Activated naive CD4-positive, alpha-beta T cell treated with anti-CD3 and anti-CD28 coated beads, Interleukin-2, amount 50 U/mL, for 72 hours (primary cell): Measurements from ENCODE around the gene MIR17HG. TPM values are rescaled to one million over a fixed set of nuclear protein-coding genes. Genes with fewer than 3 reads are reported as not detected.
"Not testable (repeated sequence)": the region's sequence is repeated elsewhere in the genome, so short reads cannot be mapped to it uniquely, and the experiment has no call there.

ENCODE experiments used
- ATAC-seq, 2 donors: fragments of 150-1000 bp; cut with Tn5 transposase; 2 replicates each; pipeline ENCODE4 v1.10.0; 2021; ENCODE audit warnings: mild to moderate bottlenecking in 2 of 2, moderate library complexity in 2 of 2
- DNase-seq, 2 donors: peaks; one replicate each; pipeline ENCODE4 v3.0.0; 2021 to 2022; ENCODE audit warnings: low spot score in 2 of 2
- H3K27ac Mint-ChIP-seq, 2 donors: one replicate each; pipeline ENCODE4 v1.8.0; 2022; ENCODE audit warnings: mild to moderate bottlenecking in 2 of 2, mixed read lengths in 2 of 2
- H3K36me3 Mint-ChIP-seq, 2 donors: one replicate each; pipeline ENCODE4 v1.8.0; 2022; ENCODE audit warnings: mixed read lengths in 2 of 2
- H3K9me3 Mint-ChIP-seq, 2 donors: one replicate each; pipeline ENCODE4 v1.8.0; 2022; ENCODE audit warnings: mixed read lengths in 2 of 2
- total RNA-seq, 2 donors: library from RNA; stranded (reverse); gene quantifications; one replicate each; pipeline ENCODE4 v1.2.3, GENCODE V29; 2022

MIR17HG gene
- total RNA-seq, result 10 to 100 TPM; 11.5 to 25.8 TPM

DNA sequence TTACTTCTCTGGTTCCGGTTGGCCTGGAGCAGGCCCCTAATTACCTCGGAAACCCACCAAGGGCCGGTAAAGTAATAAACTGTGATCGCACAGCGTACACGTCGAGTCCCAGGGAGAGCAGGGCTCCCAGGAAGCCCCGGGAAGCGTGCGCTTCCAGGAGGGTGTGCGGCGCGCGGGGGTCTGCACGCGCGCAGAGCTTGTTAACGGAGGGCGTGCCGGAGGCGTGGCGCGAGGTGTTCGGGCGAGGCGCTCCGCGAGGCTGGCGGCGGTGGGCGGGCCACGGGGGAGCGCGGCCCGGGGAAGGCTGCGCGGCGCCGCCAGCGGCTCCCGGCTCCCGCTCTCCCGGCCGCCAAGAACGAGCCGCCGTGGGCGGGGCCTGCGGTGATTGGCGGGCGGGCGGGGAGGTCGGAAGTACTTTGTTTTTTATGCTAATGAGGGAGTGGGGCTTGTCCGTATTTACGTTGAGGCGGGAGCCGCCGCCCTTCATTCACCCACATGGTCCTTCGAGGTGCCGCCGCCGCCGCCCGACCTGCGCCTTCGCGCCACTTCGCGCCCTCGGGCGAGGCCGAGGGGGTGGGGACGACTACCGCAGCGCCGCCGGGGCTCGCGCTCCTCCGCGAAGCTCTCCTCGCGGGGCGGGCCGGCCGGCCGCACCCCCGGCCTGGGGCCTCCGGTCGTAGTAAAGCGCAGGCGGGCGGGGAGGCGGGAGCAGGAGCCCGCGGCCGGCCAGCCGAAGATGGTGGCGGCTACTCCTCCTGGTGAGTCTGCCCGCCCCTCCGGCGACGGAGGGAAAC, at the start of gene MIR17HG:
MIR17HG (plus strand) TSS at position 486 of the 794 bp plus-strand sequence.
- peak; percentile 73 to 74 for ATAC-seq
- no peaks in the 10 kb centered on the region for H3K9me3 Mint-ChIP-seq
- H3K36me3 Mint-ChIP-seq, result peaks cover 25 to 35% of the 10 kb centered on the region in 2 donors
- peak within 1 kb of the TSS; percentile 88 to 98 for H3K27ac Mint-ChIP-seq
- peak; percentile 88 to 90 for DNase-seq

DNA sequence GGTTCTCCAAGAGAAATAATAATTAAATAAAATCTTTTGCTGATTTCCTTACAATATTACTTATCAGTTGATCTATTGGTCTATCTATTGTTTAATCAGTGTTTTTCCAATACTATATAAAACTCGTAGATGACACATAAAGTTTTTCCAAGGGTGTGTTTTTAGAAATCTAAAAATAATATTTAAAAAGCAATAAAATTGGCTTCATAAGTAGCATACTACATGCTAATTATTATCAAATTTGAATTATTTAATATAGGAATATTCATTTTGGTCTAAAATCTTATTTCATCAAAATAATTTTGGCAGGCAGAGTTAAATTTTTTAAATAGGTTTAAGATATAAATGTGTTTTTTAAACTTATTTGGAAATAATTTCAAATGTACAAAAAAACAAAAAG, 49.4 kb upstream of the MIR17HG start:
- DNase-seq (no peak), ATAC-seq (no peak)
- no peak overlapping the region for H3K27ac Mint-ChIP-seq
- no peaks in the 10 kb centered on the region for H3K36me3 Mint-ChIP-seq
- H3K9me3 Mint-ChIP-seq, result no peaks in the 10 kb centered on the region

DNA sequence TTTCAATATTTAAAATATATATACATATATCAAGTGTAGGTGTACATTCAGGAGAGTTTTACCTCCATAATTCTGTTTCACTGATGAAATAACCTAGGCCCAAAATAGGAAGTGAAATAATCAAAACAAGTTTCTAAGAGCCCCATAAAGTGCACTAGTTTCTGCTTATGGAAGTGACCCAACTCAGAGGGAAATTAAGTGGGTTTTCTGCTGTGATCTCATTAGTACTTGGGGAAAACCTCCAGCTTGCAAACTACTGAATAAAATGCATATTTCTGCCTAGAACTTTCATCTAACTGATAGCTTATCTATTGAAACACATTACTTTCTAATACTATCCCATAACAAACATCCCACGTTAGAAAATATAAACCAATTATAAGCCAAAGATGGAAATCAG, 45.4 kb upstream of the MIR17HG start:
- no peaks in the 10 kb centered on the region for H3K9me3 Mint-ChIP-seq
- DNase-seq, result no peak
- H3K27ac Mint-ChIP-seq, result no peak overlapping the region
- no peaks in the 10 kb centered on the region for H3K36me3 Mint-ChIP-seq
- no peak for ATAC-seq

DNA sequence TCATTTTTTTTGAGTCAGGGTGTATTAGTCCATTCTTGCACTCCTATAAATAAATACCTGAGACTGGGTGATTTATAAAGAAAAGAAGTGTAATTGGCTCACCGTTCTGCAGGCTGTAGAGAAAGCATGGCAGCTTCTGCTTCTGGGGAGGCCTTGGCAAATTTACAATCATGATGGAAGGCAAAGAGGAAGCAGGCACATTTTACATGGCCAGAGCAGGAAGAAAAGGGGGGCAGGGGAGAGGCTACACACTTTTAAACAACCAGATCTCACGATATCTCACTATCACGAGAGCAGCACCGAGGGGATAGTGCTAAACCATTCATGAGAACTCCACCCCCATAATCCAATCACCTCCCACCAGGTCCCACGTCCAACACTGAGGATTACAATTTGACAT, 44.5 kb upstream of the MIR17HG start:
- DNase-seq (no peak), ATAC-seq (no peak)
- Mint-ChIP-seq H3K36me3 (no peaks in the 10 kb centered on the region), H3K9me3 (no peaks in the 10 kb centered on the region), H3K27ac (no peak overlapping the region)

DNA sequence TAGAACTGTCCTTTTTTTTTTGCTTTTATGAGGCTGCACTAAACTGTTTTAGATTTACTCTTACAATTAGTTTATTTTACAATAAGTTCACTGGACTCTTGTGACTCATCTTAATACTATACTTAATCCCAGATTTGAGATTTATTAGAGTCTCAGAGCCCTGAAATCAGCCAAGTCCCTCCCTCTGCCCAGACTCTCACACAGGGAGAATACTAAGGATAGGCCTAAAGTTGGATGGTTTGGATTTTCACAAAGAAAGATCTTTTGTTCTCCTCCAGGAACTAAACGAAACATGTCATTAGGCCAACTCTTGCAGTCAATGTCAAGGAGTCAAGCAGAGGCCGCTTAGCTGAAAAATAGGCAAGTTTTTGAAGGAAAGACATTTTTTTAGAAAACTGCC, 42.7 kb upstream of the MIR17HG start:
- Mint-ChIP-seq H3K9me3 (no peaks in the 10 kb centered on the region), H3K27ac (no peak overlapping the region), H3K36me3 (no peaks in the 10 kb centered on the region)
- ATAC-seq (no peak), DNase-seq (no peak)

DNA sequence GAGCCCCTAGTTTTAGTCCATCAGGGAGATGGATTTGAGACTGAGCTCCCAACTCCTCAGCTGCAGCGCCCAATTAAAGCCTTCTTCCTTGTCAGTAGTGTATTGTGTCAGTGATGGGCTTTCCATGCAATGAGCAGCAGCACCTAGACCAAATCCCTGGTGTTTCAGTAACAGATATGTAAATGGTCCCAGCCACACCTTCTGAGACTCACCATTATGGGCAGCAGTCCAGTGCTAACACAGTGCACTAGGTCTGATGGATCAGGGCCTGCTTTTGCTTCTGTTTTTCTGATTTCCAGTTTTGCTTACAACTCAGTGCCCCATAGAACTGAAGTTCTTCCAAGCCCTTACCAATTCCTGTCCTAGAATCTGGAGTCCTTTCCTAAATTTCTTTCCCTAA, 41.8 kb upstream of the MIR17HG start:
- Mint-ChIP-seq H3K27ac (no peak overlapping the region), H3K9me3 (no peaks in the 10 kb centered on the region), H3K36me3 (no peaks in the 10 kb centered on the region)
- no peak for DNase-seq
- no peak for ATAC-seq

DNA sequence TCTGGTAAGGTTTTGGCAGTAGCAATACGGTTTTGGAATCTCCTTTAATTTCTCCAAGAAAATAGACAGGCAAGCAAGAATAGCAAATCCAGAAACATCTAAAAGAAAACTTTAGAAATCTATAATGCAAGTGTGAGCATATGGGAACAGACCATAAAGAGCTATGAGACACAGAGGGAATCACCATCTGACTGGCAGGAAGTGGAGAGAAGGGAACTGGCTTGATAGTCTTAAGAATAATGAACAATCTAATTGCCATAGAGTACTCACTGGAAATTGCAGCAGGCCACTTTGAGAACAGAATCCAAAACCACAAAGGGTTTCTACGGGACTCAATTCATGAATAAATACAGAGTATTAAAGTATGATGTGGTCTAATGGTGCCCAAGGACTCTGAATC, 39.6 kb upstream of the MIR17HG start:
- H3K27ac Mint-ChIP-seq, result no peak overlapping the region
- no peaks in the 10 kb centered on the region for H3K9me3 Mint-ChIP-seq
- DNase-seq (no peak), ATAC-seq (peak in 1 of 2 donors; percentile 71)
- H3K36me3 Mint-ChIP-seq, result no peaks in the 10 kb centered on the region

DNA sequence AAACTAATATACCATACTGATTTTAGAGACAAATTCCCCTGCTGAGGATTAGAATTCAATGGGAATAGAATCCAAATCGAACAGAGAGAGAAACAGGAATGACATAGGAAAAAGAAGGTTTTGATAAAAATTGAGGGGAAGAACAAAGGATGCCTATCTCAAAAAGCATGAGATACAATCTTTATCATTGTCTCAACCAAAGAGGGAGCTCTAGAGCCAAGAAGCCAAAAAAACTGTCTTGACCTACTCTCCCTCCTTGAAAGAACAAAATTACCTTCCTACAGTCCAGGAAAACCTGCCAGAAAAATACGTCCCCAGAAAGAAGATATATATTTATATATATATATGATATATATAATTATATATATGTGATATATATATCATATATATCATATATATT, 39.2 kb upstream of the MIR17HG start:
- DNase-seq (no peak), ATAC-seq (peak in 1 of 2 donors; percentile 52)
- Mint-ChIP-seq H3K27ac (no peak overlapping the region), H3K9me3 (no peaks in the 10 kb centered on the region), H3K36me3 (no peaks in the 10 kb centered on the region)

DNA sequence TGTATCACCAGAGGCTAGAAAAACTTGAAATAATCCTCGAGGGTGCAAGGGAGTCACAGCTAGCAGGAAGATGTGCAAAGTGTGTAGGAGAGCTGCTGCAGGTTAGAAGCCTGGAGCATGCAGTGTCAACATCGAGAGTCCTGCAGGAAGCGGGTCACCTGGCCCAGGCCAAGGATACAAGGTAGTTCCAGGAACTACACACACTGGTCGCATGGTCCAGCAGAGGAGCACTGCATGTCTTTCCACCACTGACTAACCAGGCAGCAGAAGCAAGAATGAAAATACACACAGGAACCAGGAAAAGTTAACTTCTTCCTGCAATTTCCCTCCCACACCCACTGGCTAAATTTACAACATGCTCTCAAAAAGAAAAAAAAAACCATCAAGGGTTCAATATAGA, 36.0 kb upstream of the MIR17HG start:
- peak in 1 of 2 donors; percentile 28 for ATAC-seq
- no peak for DNase-seq
- no peak overlapping the region for H3K27ac Mint-ChIP-seq
- no peaks in the 10 kb centered on the region for H3K36me3 Mint-ChIP-seq
- no peaks in the 10 kb centered on the region for H3K9me3 Mint-ChIP-seq

DNA sequence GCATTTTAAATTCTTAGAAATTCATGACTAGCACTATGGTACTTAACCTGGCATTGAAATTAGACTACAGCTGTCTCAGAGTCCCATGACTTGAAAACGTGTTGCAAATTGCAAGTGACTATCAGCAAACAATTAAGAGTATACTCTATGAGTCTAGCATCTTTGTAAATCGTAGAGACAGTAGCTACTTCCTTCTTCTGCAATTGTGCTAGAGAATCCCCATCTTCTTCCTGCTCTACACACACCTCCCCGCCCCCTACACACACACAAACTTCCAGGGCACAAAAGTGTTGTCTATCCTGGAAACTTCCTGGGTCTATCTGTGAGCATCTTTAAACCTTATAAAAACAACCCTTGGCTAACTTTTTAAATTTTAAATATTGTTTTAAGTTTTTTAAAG, 35.2 kb upstream of the MIR17HG start:
- H3K9me3 Mint-ChIP-seq, result no peaks in the 10 kb centered on the region
- no peaks in the 10 kb centered on the region for H3K36me3 Mint-ChIP-seq
- DNase-seq, result no peak
- no peak for ATAC-seq
- no peak overlapping the region for H3K27ac Mint-ChIP-seq

DNA sequence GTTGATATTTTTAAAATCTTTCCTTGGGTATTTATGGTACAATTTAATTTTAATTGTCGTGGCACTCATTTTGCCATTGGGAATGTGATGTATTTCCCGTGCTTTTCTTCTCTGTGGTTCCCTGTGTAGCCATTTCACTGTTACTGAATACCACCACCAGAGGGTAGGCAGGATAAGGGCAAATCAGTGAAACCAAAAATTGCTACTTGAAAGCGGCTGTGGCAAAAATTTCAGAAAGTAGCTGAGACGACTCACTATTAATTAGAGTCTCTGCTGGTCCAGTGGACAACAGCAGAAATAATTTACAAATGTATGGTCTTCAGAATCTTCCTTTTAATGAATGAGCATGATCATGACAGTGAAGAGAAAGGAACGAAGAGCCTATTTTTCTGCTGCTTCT, 34.4 kb upstream of the MIR17HG start:
- ATAC-seq, result peak; percentile 70 to 83
- Mint-ChIP-seq H3K27ac (no peak overlapping the region), H3K36me3 (no peaks in the 10 kb centered on the region), H3K9me3 (no peaks in the 10 kb centered on the region)
- DNase-seq, result no peak

DNA sequence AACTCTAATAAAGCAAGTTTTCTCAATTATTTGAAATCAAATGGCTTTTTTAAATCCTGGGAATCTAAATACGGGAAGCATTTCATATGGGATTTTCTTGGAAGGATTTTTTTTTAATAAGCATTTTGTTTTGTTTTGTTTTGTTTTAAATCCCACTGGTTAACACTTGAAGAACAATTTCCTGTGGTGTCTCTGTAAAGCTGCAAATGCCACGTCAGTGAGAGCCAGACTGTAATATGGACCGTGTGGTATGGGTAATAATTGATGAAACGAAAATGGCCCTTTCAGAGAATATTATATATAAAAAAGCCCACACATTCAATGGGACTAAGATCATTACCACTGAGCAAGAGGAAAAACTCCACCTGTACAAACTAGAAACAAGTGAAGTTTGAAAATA, 33.9 kb upstream of the MIR17HG start:
- no peaks in the 10 kb centered on the region for H3K9me3 Mint-ChIP-seq
- ATAC-seq (peak in 1 of 2 donors; percentile 46), DNase-seq (no peak)
- no peaks in the 10 kb centered on the region for H3K36me3 Mint-ChIP-seq
- no peak overlapping the region for H3K27ac Mint-ChIP-seq

DNA sequence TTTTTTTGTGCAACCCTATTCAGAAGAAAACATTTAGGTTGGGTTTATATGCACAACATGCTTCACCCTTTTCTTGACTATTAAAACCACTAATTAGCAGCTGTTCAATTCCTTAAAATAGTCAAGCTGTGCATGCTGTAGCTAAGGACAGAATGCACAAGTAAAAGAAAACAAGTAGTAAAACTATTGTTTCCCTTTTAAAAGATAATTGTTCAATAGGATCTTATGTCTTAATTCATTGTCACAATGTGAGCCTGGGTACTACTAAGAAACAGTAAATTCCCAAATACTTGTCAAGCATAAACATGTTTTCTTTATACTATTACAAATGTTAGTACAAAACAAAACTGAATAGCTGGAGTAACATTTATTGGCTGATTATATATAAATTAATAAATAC, 32.6 kb upstream of the MIR17HG start:
- ATAC-seq (no peak), DNase-seq (no peak)
- H3K27ac Mint-ChIP-seq, result no peak overlapping the region
- H3K36me3 Mint-ChIP-seq, result no peaks in the 10 kb centered on the region
- no peaks in the 10 kb centered on the region for H3K9me3 Mint-ChIP-seq

DNA sequence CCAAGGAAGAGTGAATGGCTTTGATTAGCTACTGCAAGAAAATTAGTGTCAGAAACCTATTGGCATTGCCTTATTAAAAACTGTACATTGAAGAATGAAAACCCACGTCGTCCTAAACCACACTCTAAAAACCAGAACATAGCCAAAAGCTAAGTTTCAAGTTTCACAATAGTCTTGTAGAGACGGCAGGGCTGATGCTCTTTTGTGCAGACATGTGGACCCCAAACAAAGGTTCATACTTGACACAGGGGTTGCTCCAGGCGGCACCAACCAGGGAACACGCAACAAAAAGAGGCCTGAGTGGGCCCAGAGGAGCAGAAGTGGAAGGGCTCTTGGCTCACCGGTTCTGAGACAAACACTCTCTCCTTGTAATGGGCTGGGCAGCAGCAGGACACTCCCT, 28.6 kb upstream of the MIR17HG start:
- ATAC-seq, result no peak
- H3K36me3 Mint-ChIP-seq, result no peaks in the 10 kb centered on the region
- H3K9me3 Mint-ChIP-seq, result no peaks in the 10 kb centered on the region
- H3K27ac Mint-ChIP-seq, result no peak overlapping the region
- DNase-seq, result no peak

DNA sequence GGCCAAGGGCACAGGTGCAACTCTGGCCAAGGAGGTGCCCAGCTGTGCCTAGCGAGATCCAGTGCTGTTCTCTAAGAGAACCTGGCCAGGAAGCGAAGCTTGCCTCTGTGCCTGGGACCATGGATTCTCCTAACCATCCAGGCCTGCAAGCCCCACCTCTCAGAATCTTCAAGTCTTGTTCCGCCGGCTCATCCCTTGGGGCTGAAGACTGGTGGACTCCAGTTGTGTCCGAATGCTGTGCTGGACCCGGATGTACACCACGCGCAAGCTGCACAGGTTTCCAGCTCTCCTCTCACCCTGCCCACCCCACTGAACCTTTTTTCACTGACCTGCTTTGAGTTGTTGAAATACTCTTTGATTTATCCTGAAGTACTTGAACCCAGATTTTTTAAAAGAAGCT, 27.5 kb upstream of the MIR17HG start:
- no peak overlapping the region for H3K27ac Mint-ChIP-seq
- no peaks in the 10 kb centered on the region for H3K36me3 Mint-ChIP-seq
- ATAC-seq (no peak), DNase-seq (no peak)
- H3K9me3 Mint-ChIP-seq, result no peaks in the 10 kb centered on the region

DNA sequence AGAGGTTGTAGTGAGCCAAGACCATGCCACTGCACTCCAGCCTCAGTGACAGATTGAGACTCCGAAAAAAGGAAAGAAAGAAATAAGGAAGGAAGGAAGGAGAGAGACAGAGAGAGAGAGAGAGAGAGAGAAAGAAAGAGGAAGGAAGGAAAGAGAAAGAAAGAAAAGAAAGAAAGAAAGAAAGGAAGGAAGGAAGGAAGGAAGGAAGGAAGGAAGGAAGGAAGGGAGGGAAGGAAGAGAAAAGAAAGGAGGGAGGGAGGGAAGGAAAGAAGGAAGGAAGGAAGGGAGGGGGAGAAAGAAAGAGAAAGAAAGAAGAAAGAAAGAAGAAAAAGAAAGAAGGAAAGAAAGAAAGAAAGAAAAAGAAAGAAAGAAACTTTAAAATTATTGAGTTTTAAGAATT, 26.5 kb upstream of the MIR17HG start:
- ATAC-seq, H3K36me3 Mint-ChIP-seq, H3K9me3 Mint-ChIP-seq, DNase-seq: not testable (repeated sequence)
- H3K27ac Mint-ChIP-seq, result peak overlapping the region; percentile 17 to 26

DNA sequence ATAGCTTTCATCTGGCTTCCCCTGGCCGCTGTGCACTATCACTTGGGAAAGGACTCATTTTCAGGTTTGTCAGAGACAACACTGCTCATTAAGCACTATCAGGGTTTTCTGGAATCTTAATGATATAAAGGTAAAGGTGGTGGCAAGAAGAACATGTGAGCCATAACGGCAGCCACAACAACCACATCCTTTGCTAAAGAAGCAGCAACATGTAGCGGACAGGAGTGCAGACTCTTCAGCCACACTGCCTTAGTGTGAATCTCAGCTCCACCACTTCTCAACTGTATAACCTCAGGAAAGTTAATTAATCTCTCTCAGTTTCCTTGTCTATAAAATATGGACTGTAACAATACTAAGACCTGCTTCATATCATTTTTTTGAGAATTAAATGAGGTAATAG, 24.1 kb upstream of the MIR17HG start:
- no peaks in the 10 kb centered on the region for H3K9me3 Mint-ChIP-seq
- ATAC-seq (peak; percentile 47 to 61), DNase-seq (no peak)
- no peak overlapping the region for H3K27ac Mint-ChIP-seq
- H3K36me3 Mint-ChIP-seq, result no peaks in the 10 kb centered on the region

DNA sequence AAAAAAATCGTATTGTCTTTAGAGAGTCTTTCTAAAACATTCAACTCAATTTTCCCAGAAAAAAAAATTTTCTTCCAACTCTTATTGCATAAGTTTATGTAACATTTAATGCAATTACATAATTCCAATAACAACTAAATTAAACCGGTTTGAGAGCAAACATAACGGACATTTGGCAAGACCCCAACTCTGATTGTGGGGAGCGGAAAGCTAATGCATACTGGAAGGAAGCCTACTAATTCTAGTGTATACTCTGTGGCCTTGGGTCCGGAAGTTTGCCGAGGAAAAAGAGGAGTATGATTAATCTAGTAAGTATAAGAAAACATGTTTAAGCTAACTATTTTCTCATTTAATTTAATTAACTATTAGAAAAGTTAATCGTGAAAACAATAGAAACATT, 21.3 kb upstream of the MIR17HG start:
- H3K27ac Mint-ChIP-seq, result no peak overlapping the region
- ATAC-seq (no peak), DNase-seq (no peak)
- H3K36me3 Mint-ChIP-seq, result no peaks in the 10 kb centered on the region
- no peaks in the 10 kb centered on the region for H3K9me3 Mint-ChIP-seq
